Breast epithelium (tissue), 3 donors: ENCODE results near the gene GFOD2.

ENCODE experiments used
- POLR2A ChIP-seq: fragments of 450-650 bp; IDR thresholded peaks from one replicate; pipeline ENCODE4 v1.6.1; 2016; ENCODE audit warnings: antibody characterized with exemption, mild to moderate bottlenecking, moderate library complexity
- POLR2AphosphoS5 ChIP-seq, 3 donors: sonication (generic); formaldehyde crosslinking; IDR thresholded peaks; one replicate each; pipeline ENCODE4 v1.6.1; 2017; ENCODE audit warnings: antibody characterized with exemption in 3 of 3
- TF ChIP-seq, protein P1 (sequence below), 3 donors: fragments of 450-650 bp; IDR thresholded peaks; one replicate each; pipeline ENCODE4 v1.5.1; 2016 to 2017; ENCODE audit warnings: antibody characterized with exemption in 3 of 3, mild to moderate bottlenecking in 3 of 3, moderate library complexity in 3 of 3

GRCh38 chr16:67740391-67740790, 21.3 kb upstream of the GFOD2 start:
- TF ChIP-seq, protein P1, sequence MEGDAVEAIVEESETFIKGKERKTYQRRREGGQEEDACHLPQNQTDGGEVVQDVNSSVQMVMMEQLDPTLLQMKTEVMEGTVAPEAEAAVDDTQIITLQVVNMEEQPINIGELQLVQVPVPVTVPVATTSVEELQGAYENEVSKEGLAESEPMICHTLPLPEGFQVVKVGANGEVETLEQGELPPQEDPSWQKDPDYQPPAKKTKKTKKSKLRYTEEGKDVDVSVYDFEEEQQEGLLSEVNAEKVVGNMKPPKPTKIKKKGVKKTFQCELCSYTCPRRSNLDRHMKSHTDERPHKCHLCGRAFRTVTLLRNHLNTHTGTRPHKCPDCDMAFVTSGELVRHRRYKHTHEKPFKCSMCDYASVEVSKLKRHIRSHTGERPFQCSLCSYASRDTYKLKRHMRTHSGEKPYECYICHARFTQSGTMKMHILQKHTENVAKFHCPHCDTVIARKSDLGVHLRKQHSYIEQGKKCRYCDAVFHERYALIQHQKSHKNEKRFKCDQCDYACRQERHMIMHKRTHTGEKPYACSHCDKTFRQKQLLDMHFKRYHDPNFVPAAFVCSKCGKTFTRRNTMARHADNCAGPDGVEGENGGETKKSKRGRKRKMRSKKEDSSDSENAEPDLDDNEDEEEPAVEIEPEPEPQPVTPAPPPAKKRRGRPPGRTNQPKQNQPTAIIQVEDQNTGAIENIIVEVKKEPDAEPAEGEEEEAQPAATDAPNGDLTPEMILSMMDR (IDR thresholded peaks at IDR 0.05): no peak
- TF ChIP-seq POLR2A (no peak), POLR2AphosphoS5 (IDR thresholded peaks at IDR 0.05) (no peak)
